HG02840 (cell line): ENCODE measurements around the gene UBAC2.

Source experiments
- ATAC-seq: cut with Tn5 transposase; IDR thresholded peaks from one replicate; pipeline ENCODE4 v1.9.1; 2021; ENCODE audit warnings: mild to moderate bottlenecking, moderate library complexity, moderate number of reproducible peaks; ENCODE audit not compliant: unreplicated experiment, low FRiP score

The UBAC2 gene

DNA sequence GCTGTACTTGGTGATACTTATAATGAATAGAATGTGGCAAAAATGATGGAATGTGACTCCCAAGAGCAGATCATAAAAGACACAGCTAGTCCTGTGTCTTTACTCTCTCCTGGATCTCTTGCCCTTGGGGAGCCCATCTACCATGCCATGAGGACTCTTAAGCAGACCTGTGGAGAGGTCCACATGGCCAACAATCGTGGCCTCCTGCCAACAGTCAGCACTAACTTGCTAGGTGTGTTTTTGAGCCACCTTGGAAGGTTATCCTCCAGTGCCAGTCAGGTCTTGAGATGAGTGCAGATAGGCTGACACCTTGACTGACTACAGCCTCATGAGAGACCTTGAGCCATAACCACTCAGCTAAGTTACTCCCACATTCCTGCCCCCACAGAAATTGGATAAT, 128.8 kb downstream of the UBAC2 start:
- ATAC-seq, result no peak

DNA sequence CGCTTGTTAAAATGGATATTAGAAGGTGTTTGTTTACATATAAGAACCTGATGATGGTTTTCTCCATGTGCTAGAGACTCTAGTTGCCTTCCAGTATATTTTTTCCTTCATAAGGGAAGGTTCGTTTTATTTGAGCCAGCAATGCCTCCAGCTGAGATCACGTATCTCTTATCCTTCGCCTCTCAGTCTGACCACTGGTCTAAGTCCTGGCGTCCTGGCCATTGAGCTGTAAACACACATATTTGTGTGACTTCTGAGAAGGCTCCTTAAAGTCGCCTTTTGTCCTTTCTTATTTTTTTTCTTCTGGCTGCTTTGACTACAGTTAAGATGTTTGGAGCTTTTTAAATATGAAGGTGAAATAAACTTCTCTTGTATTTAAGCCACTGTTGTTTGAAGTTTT, 130.3 kb downstream of the UBAC2 start:
- no peak for ATAC-seq

DNA sequence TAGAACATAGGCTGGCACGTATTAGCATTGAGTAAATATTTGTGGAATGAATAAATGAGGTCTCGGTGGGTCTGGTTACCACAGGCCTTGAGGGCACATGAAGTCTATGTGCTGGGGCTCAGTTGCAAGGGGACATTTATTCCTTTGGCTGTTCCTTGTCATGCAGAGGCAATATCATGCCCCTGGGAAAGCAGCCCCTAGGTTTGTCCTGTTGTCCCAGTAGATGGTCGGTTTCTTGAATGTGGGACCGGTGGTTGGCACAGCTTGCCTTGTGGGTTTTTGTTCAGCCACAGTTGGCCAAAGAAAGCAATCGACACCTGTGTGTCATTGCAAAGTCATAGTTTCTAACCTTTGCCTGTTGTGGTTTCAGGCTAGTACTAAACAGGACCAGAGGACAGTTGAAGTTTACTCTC, 131.2 kb downstream of the UBAC2 start:
- peak; percentile 73 for ATAC-seq

DNA sequence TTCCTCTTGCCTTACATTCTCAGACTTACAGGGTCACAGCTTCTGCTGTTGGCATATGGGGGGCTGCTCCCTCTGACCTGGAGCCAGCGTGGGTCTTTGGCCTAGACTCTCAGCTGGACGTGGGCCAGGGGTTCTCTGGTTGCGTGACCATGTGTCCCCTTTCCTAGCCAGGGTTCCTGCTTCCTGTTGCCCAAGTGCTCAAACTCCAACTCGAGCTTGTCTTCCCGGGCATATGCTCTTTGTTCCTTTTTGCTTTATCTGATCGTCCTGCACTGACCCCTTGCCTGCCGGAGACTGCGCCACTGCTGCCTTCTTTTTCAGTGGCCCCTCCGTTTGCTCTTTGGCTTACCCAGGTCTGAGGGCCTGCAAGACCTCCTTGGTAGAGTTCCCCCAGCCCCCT, 131.8 kb downstream of the UBAC2 start:
- peak; percentile 14 for ATAC-seq

DNA sequence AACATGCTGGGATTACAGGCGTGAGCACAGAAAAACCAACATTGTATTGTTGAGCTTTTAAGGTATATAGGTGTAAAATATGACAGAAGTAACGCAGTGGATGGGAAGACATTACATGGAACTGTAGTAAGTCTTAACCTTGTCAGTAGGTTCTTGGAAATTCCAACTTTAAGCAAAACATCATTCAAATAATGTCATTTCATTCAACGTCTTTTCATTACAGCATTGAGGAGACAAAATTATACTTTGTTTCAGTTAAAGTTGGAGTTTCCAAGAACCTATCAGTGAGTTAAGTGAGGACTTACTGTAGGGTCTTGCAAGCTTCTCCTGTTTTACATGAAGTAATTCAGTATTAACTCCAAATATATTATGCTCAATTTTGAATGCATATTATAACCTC, 133.6 kb downstream of the UBAC2 start:
- ATAC-seq, result no peak

GRCh38 chr13:99335087-99335486, 134.4 kb downstream of the UBAC2 start:
- no peak for ATAC-seq

DNA sequence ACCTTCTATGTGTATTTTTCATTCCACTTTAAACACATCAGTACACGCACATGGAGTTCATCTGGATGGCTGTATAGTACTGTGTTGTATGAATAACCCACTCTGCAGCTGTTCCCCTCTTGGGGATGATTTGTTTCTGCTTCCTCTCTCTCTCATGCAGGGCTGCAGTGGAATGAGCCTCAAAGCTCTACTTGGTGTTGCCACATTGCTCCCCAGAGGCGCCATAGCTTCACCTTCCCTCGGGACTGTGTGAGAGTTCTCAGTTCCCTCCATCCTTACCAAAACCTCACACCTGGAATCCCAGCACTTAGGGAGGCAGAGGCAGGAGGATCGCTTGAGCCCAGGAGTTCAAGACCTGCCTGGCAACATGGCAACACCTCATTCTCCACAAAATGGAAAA, 134.9 kb downstream of the UBAC2 start:
- peak; percentile 63 for ATAC-seq

- ATAC-seq, result no peak
Observed at GRCh38 chr13:99339230-99339721, 138.6 kb downstream of the UBAC2 start.

- no peak for ATAC-seq
Observed at GRCh38 chr13:99339736-99340397, 139.2 kb downstream of the UBAC2 start.

- ATAC-seq, result no peak
Observed at GRCh38 chr13:99340638-99341037, 140.0 kb downstream of the UBAC2 start.

DNA sequence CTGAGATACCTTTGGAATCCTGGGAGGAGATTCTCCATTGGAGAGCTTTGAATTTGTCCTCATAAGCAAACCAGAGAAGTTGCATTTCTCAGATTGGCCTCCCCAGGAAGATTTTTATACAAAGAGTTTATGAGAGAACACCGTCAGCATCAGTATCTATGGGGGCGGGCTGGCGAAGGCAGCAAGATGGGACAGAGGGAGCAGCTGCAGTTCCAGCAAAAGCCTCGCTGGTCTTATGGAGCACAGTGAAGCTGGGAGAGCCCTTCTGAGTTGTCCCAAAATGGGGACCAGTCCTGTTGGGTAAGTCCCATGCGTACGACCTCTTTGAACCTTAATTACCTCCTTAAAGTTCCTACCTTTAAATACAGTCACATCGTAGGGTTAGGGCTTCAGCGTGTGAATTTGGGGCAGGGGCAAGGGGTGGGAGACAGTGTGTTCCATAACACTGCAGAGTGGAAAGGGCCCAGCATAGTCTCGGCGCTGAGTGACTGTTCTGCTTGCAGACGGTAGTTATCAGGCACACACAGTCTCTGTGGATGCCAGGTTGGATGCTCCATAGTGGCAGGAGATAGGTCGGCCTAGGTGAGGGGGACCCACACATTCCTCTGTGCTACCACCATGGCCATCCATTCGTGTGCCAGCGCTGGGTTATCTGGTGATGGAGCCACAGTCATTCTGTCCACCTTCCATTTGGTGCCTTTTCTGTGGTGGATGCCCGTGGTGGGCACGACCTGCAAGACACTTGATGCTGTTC, 141.5 kb downstream of the UBAC2 start:
- no peak for ATAC-seq

DNA sequence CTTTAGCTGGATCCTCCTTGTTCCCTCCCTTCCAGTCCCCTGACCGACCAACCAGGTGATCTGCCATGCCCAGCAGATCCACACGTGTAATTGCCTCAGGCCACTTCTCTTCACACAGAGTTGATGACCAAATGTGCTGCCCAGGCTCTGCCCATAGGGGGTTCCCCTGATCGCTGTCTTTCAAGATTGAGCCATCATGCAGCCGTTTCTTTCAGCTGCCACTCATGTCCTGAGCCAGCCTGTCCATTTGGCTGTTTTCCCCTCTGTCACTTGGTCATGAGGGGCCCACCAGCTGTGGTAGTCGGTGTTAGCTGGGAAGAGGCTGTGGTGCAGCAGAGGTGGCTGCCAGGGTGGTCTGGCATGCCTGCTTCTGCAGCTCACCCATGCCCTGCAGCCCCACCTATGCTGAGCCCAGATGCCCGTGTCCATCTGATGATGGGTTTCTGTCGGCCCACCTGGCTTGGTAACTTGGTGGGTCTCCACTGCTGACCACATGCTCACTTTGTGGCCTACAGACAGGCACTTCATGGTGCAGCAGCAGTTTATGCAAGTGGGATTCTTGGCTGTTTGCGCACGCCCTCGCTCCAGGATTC, 142.2 kb downstream of the UBAC2 start:
- no peak for ATAC-seq

DNA sequence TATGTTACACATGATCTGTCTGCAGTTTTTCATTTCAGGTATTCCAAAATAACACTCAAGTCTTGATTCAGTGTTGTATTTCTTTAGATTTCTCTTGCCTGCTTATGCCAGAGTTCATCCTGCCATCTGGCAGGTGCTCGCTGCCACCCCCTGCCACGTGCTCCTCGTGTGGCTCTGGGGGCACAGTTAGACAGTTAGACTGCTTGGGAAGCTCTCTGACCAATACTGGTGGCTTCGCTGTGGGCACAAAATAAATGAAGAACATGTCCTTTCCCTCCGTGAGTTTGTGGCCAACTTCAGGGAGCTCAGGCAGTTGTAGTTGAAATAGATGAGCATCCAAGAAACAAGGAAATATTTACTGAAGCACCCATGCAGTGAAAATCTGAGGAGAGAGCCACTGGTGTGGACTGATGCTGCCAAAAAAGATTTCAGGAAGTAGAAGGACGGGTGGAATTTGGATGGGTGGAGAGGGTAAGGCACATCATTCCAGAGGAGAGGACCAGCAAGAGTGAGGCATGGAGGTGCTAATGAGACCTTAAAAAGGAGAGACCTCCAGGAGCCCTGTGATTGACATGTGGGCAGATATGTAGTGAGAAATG, 144.1 kb downstream of the UBAC2 start:
- ATAC-seq, result no peak

DNA sequence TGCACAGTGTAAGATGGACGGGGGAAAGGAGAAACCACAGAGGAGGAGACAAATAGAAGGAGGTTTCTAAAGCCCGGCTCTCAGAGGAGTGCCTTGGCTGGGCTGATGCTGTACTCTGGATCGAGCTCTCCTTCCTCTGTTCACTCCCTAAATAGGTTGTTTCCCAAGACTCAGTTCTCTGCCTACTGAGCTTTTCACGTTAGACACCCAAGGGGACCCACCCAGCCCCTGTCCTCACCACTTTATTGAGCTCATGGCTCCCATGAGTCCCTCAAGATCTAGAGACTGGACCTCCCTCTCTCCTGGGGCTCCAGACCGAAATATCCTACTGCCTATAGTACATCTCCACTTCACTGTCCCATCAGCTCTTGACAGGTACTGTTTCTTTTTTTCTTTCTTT, 144.7 kb downstream of the UBAC2 start:
- ATAC-seq, result no peak

- no peak for ATAC-seq
Observed at GRCh38 chr13:99346335-99347042, 145.8 kb downstream of the UBAC2 start.

- ATAC-seq, result peak; percentile 8
Observed at GRCh38 chr13:99347335-99347878, 146.8 kb downstream of the UBAC2 start.

- peak; percentile 61 for ATAC-seq
Observed at GRCh38 chr13:99347911-99348451, 147.3 kb downstream of the UBAC2 start.

GRCh38 chr13:99350191-99350590, 149.5 kb downstream of the UBAC2 start:
- no peak for ATAC-seq

DNA sequence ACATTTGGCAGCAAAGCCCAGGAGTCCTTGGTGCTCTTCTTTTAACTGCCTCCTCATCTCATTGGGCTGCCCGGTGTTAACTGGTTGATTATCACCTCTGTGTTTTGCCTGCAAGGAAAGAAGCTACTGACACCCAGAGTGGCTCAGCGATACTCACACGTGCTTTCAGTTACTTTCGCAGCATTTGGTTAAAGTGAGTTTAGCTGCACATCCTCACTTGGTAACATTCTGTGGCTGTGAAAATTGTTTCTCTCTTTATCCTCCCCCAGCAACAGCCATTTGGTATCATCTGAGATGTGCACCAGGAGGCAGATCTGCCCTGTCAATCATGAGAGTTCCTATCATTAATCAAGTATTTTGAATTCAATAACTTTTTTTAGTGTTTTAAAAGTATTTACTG, 151.1 kb downstream of the UBAC2 start:
- ATAC-seq, result no peak
